ENCODE data around the gene CCDC85C. TPM values are rescaled to one million over a fixed set of nuclear protein-coding genes. Genes with fewer than 3 reads are reported as not detected.

The CCDC85C gene
- polyA plus RNA-seq, 1 of the 3 experiments (the other 2 are of a cell fraction), result 9.6 TPM

DNA sequence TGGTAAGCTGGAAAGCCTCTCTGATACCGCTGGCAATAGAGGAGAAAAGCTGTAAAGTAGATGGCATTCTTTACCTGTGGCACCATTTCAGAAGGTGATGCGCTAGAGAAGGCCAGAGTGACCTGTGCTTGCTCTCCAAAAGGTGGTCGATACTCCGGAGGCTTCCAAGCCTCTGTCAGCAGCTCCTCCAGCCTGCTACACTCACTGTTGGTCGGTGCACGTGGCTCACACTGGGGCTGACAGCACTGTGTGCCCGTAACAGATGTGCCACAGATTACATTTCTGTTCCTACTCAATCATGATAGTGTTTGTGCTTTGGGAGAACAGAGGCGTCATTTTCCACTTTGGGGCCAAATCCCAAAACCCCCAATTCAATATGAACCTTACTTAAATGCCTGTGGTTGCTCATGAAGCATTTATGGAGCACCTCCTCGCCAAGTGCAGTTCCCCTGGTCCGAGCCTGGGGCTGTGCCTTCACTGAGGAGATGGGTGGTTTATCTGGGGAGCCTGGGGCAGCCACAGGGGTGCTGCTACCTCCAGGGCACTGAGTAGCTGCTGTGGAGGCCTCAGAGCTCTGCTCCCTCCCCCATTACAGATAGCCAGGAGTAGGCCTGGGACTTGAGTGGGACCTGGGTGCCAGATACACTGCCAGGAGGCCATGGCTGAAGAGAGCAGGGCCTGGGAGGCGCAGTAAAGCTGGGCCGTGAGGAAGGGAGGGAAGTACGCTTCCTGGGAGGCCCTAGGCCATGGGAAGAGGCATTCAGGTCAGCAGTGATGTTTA, 96.0 kb downstream of the CCDC85C start (continued):
- no peak for TF ChIP-seq CHD2 (IDR thresholded peaks at IDR 0.05; ENCODE audit: low read length, partially characterized antibody)
- no peak for TF ChIP-seq GATA2 (CRISPR knock-in tag; IDR thresholded peaks at IDR 0.05)
- TF ChIP-seq MXI1 (IDR thresholded peaks at IDR 0.05; ENCODE audit: low read depth, low read length), result no peak

DNA sequence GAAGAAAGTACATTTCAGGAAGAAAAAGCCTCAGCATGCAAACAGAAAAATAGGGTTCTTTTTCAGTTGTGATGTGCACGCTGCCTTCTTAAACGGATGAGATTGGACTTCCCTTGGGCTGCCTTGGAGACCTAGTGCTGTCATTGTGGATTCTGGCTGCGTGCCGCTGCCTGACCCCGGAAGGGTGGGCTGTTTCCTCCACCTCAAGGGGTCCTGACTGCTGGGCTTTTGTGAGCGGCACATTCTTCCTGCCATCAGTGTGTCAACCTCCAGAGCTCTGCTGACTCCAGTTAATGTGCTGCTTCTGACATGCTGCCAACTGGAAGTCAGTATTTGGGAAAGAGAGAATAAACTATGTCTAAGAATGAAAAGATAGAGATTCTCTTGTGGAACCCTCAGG, 97.7 kb downstream of the CCDC85C start:
- no peaks in the 10 kb centered on the region for H3K9me3 ChIP-seq
- no peaks in the 10 kb centered on the region for H3K9me2 ChIP-seq
- H3K4me3 ChIP-seq (ENCODE audit: low read depth in 2 of 2, low read length in 1 of 2), result no peak overlapping the region
- H3K36me3 ChIP-seq (replicated peaks in 1 of 2; ENCODE audit: control insufficient read depth in 1 of 2, insufficient read depth in 2 of 2, low read length in 1 of 2), result peaks cover 61 to 79% of the 10 kb centered on the region in 2 experiments
- WGBS (ENCODE audit: low lambda C conversion rate), result 94% methylated on average over 6 of the region's 6 CpGs
- H3K4me2 ChIP-seq, result no peak overlapping the region
- DNase-seq, result no peak
- POLR2A ChIA-PET, result no interaction called here
- TF ChIP-seq NRF1 (IDR thresholded peaks at IDR 0.05; ENCODE audit: low read depth, low read length) (no peak), SMC3 (IDR thresholded peaks at IDR 0.05; ENCODE audit: low read depth, low read length) (no peak), RXRA (IDR thresholded peaks at IDR 0.05; ENCODE audit: borderline replicate concordance, low read depth) (no peak), JUND (IDR thresholded peaks at IDR 0.05) (no peak), SIN3A (IDR thresholded peaks at IDR 0.05; ENCODE audit: borderline replicate concordance, low read depth, low read length) (no peak), TEAD4 (IDR thresholded peaks at IDR 0.05; ENCODE audit: borderline replicate concordance, insufficient read depth) (no peak), MXI1 (IDR thresholded peaks at IDR 0.05; ENCODE audit: low read depth, low read length) (no peak), ELF1 (IDR thresholded peaks at IDR 0.05) (no peak), YY1 (IDR thresholded peaks at IDR 0.05; ENCODE audit: low read depth) (no peak)
- TF ChIP-seq, protein P1, sequence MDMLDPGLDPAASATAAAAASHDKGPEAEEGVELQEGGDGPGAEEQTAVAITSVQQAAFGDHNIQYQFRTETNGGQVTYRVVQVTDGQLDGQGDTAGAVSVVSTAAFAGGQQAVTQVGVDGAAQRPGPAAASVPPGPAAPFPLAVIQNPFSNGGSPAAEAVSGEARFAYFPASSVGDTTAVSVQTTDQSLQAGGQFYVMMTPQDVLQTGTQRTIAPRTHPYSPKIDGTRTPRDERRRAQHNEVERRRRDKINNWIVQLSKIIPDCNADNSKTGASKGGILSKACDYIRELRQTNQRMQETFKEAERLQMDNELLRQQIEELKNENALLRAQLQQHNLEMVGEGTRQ (IDR thresholded peaks at IDR 0.05; ENCODE audit: borderline replicate concordance, low read depth, low read length), result no peak
- TF ChIP-seq, protein P2, sequence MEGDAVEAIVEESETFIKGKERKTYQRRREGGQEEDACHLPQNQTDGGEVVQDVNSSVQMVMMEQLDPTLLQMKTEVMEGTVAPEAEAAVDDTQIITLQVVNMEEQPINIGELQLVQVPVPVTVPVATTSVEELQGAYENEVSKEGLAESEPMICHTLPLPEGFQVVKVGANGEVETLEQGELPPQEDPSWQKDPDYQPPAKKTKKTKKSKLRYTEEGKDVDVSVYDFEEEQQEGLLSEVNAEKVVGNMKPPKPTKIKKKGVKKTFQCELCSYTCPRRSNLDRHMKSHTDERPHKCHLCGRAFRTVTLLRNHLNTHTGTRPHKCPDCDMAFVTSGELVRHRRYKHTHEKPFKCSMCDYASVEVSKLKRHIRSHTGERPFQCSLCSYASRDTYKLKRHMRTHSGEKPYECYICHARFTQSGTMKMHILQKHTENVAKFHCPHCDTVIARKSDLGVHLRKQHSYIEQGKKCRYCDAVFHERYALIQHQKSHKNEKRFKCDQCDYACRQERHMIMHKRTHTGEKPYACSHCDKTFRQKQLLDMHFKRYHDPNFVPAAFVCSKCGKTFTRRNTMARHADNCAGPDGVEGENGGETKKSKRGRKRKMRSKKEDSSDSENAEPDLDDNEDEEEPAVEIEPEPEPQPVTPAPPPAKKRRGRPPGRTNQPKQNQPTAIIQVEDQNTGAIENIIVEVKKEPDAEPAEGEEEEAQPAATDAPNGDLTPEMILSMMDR (IDR thresholded peaks at IDR 0.05), result no peak
- TF ChIP-seq, protein P3, sequence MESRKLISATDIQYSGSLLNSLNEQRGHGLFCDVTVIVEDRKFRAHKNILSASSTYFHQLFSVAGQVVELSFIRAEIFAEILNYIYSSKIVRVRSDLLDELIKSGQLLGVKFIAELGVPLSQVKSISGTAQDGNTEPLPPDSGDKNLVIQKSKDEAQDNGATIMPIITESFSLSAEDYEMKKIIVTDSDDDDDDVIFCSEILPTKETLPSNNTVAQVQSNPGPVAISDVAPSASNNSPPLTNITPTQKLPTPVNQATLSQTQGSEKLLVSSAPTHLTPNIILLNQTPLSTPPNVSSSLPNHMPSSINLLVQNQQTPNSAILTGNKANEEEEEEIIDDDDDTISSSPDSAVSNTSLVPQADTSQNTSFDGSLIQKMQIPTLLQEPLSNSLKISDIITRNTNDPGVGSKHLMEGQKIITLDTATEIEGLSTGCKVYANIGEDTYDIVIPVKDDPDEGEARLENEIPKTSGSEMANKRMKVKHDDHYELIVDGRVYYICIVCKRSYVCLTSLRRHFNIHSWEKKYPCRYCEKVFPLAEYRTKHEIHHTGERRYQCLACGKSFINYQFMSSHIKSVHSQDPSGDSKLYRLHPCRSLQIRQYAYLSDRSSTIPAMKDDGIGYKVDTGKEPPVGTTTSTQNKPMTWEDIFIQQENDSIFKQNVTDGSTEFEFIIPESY (IDR thresholded peaks at IDR 0.05; ENCODE audit: borderline replicate concordance, low read depth), result no peak
- TF ChIP-seq, protein P4, sequence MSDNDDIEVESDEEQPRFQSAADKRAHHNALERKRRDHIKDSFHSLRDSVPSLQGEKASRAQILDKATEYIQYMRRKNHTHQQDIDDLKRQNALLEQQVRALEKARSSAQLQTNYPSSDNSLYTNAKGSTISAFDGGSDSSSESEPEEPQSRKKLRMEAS (IDR thresholded peaks at IDR 0.05; ENCODE audit: low read depth), result no peak
- H3K79me2 ChIP-seq (ENCODE audit: insufficient read depth), result no peaks in the 10 kb centered on the region
- H3F3A ChIP-seq (replicated peaks; ENCODE audit: insufficient read depth), result peaks cover 5% of the 10 kb centered on the region
- CTCF ChIA-PET, result interaction anchor here (1.1 kb wide), 1 partner anchor 11 kb away, joined by 3 read pairs; no protein-coding TSS in a partner anchor
- H3K27ac ChIP-seq (ENCODE audit: low read depth in 2 of 2, low read length in 1 of 2), result no peak overlapping the region
- H3K4me1 ChIP-seq (ENCODE audit: control insufficient read depth in 1 of 2, insufficient read depth in 2 of 2, low read depth in 1 of 2, low read length in 1 of 2), result no peaks in the 10 kb centered on the region
- no peaks in the 10 kb centered on the region for H3K27me3 ChIP-seq (ENCODE audit: insufficient read depth)
- no peak overlapping the region for H3K9ac ChIP-seq
- 0 out of 2 replicates have a peak, but pooled peaks cover 7% of the 10 kb centered on the region for H4K20me1 ChIP-seq (ENCODE audit: insufficient read depth)
- H2AFZ ChIP-seq (ENCODE audit: low read depth), result no peak overlapping the region
